SK-N-SH (cell line): ENCODE results near the gene CDK13. TPM values are rescaled to one million over a fixed set of nuclear protein-coding genes. Genes with fewer than 3 reads are reported as not detected.

ENCODE experiments used
- EP300 ChIP-seq, 2 experiments: IDR thresholded peaks; 2 replicates each; pipeline versions ENCODE4 v1.4.0 to v1.6.1; 2012; ENCODE audit warnings: borderline replicate concordance in 1 of 2, low read depth in 1 of 2, low read length in 1 of 2
- JUND ChIP-seq: IDR thresholded peaks from 2 replicates; pipeline ENCODE4 v1.4.0; 2012
- polyA plus RNA-seq, 3 experiments: library from polyadenylated mRNA; depleted of rRNA; stranded (reverse); fragments of >200 nt; gene quantifications; 2 replicates each; pipeline ENCODE4 v1.2.3, GENCODE V29; 2012
- small RNA-seq, 7 experiments: library from RNA; depleted of rRNA; stranded (forward); fragments of <200 nt; gene quantifications; one replicate each; pipeline ENCODE3, GENCODE V24; 2012
- TF ChIP-seq, protein P1 (sequence below): fragments of 150-350 bp; IDR thresholded peaks from 2 replicates; pipeline ENCODE4 v1.6.1; 2016; ENCODE audit warnings: mild to moderate bottlenecking, low read depth, low read length

The CDK13 gene
- polyA plus RNA-seq, 1 of the 3 experiments (the other 2 are of a cell fraction): 23.1 TPM

DNA sequence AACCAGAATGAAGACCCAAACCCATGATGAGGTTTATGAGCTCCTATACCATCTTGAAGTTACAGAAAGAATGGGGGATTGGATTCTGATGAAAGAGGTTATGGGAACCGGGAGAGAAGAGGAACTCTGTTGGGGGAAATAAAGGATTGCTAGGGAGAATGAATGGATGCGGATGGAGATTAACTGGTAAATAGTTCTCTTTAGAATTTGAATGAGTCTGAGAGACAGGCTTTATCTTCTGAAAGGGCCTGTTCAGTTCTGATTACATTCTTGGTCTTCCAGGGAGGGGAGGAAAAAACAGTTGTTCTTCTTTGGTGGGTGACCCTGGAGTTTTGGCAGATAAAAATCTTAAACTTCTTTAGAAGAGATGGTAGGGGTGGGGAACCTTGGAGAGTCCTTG, 198.6 kb downstream of the CDK13 start (continued):
- TF ChIP-seq, protein P1, sequence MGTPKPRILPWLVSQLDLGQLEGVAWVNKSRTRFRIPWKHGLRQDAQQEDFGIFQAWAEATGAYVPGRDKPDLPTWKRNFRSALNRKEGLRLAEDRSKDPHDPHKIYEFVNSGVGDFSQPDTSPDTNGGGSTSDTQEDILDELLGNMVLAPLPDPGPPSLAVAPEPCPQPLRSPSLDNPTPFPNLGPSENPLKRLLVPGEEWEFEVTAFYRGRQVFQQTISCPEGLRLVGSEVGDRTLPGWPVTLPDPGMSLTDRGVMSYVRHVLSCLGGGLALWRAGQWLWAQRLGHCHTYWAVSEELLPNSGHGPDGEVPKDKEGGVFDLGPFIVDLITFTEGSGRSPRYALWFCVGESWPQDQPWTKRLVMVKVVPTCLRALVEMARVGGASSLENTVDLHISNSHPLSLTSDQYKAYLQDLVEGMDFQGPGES: no peak
- TF ChIP-seq JUND: no peak
- TF ChIP-seq EP300 (IDR thresholded peaks at IDR 0.05; ENCODE audit: borderline replicate concordance in 1 of 2, low read depth in 1 of 2, low read length in 1 of 2): no peak

Small RNA genes lying within 50 kb of the gene (small RNA-seq; reads per million reads assigned to genes)
- gene AC006023.1 (0 to 0.26 (median 0) reads per million in 7 experiments), gene AC006023.2 (0 reads per million in 7 experiments)

Other genes starting within 250 kb of the CDK13 start
- 48.4 and 64.0 TPM in 2 replicates for gene MPLKIP, start 184.4 kb downstream of the CDK13 start, polyA plus RNA-seq (2012; rRNA removed)
- 41.4 and 53.7 TPM in 2 replicates for gene SUGCT, start 184.7 kb downstream of the CDK13 start, polyA plus RNA-seq (2012; rRNA removed)